ENCODE data around the gene COL9A2.
"Not testable (repeated sequence)": the region's sequence is repeated elsewhere in the genome, so short reads cannot be mapped to it uniquely, and the experiment has no call there.

COL9A2 gene

GRCh38 chr1:40316595-40317393, at the start of gene COL9A2:
COL9A2 (minus strand) TSS chr1:40317286; CDS start chr1:40317197, 89 bp downstream.
- peak in 1 of 2 donors; percentile 68 for DNase-seq (ENCODE audit: low read depth in 2 of 2)

GRCh38 chr1:40363721-40364120, 46.6 kb upstream of the COL9A2 start:
- no peak for DNase-seq (ENCODE audit: low read depth in 2 of 2)

- no peak for DNase-seq (ENCODE audit: low read depth in 2 of 2)
Observed at GRCh38 chr1:40362699-40363098, 45.6 kb upstream of the COL9A2 start.

- no peak for DNase-seq (ENCODE audit: low read depth in 2 of 2)
Observed at GRCh38 chr1:40362199-40362598, 45.1 kb upstream of the COL9A2 start.

GRCh38 chr1:40361637-40362036, 44.6 kb upstream of the COL9A2 start:
- DNase-seq (ENCODE audit: low read depth in 2 of 2): no peak

GRCh38 chr1:40361201-40361600, 44.1 kb upstream of the COL9A2 start:
- no peak for DNase-seq (ENCODE audit: low read depth in 2 of 2)

- DNase-seq (ENCODE audit: low read depth in 2 of 2): no peak
Observed at GRCh38 chr1:40360631-40361030, 43.5 kb upstream of the COL9A2 start.

- no peak for DNase-seq (ENCODE audit: low read depth in 2 of 2)
Observed at GRCh38 chr1:40357625-40358024, 40.5 kb upstream of the COL9A2 start.

GRCh38 chr1:40353082-40353481, 36.0 kb upstream of the COL9A2 start:
- DNase-seq (ENCODE audit: low read depth in 2 of 2): no peak

GRCh38 chr1:40352126-40352525, 35.0 kb upstream of the COL9A2 start:
- no peak for DNase-seq (ENCODE audit: low read depth in 2 of 2)

GRCh38 chr1:40351124-40351523, 34.0 kb upstream of the COL9A2 start:
- no peak for DNase-seq (ENCODE audit: low read depth in 2 of 2)

GRCh38 chr1:40350391-40350790, 33.3 kb upstream of the COL9A2 start:
- DNase-seq (ENCODE audit: low read depth in 2 of 2): no peak

GRCh38 chr1:40344597-40344996, 27.5 kb upstream of the COL9A2 start:
- no peak for DNase-seq (ENCODE audit: low read depth in 2 of 2)

- not testable (repeated sequence) for DNase-seq (ENCODE audit: low read depth in 2 of 2)
Observed at GRCh38 chr1:40342381-40342717, 25.3 kb upstream of the COL9A2 start.

- DNase-seq (ENCODE audit: low read depth in 2 of 2): no peak
Observed at GRCh38 chr1:40341491-40342380, 24.6 kb upstream of the COL9A2 start.

- no peak for DNase-seq (ENCODE audit: low read depth in 2 of 2)
Observed at GRCh38 chr1:40339420-40340323, 22.6 kb upstream of the COL9A2 start.

GRCh38 chr1:40338745-40339419, 21.8 kb upstream of the COL9A2 start:
- peak; percentile 76 to 84 for DNase-seq (ENCODE audit: low read depth in 2 of 2)

GRCh38 chr1:40337443-40337842, 20.4 kb upstream of the COL9A2 start:
- DNase-seq (ENCODE audit: low read depth in 2 of 2): no peak

- DNase-seq (ENCODE audit: low read depth in 2 of 2): no peak
Observed at GRCh38 chr1:40332695-40333094, 15.6 kb upstream of the COL9A2 start.

GRCh38 chr1:40331403-40331802, 14.3 kb upstream of the COL9A2 start:
- not testable (repeated sequence) for DNase-seq (ENCODE audit: low read depth in 2 of 2)

- DNase-seq (ENCODE audit: low read depth in 2 of 2): no peak
Observed at GRCh38 chr1:40318970-40319621, 2.0 kb upstream of the COL9A2 start.

Measured in stimulated activated CD8-positive, alpha-beta memory T cell treated with anti-CD3 and anti-CD28 coated beads, Interleukin-7, amount 100 ng/mL, for 4 hours (primary cell).